K562 (cell line): ENCODE data around the gene TSPAN14. TPM values are rescaled to one million over a fixed set of nuclear protein-coding genes. Genes with fewer than 3 reads are reported as not detected.

Source experiments
- BACH1 ChIP-seq: fragments of 200-800 bp; sonication (Bioruptor generic); IDR thresholded peaks from 2 replicates; pipeline ENCODE4 v1.6.1; 2016; ENCODE audit warnings: missing genetic modification characterization, missing compliant biosample characterization
- CAMTA2 ChIP-seq: fragments of 250-450 bp; sonication (Bioruptor Pico); conservative IDR thresholded peaks from 2 replicates; pipeline ENCODE4 v1.5.1; 2022
- ETV6 ChIP-seq, 3 experiments: fragments of 150-350 bp in 1 of 3; sonication (generic) in 1 of 3; formaldehyde crosslinking in 1 of 3; IDR thresholded peaks; 2 replicates each; pipeline versions ENCODE4 v1.6.1 to v1.8.0; 2014 to 2022; ENCODE audit warnings: borderline replicate concordance in 2 of 3, low read depth in 2 of 3, antibody characterized with exemption in 1 of 3, low read length in 1 of 3, mild to moderate bottlenecking in 1 of 3, missing genetic modification reagents in 1 of 3
- GABPB1 ChIP-seq: sonication (generic); formaldehyde crosslinking; IDR thresholded peaks from 2 replicates; pipeline ENCODE4 v1.8.0; 2022; ENCODE audit warnings: mild to moderate bottlenecking, missing genetic modification reagents
- JUN ChIP-seq, 2 experiments: sonication (generic) in 1 of 2; formaldehyde crosslinking in 1 of 2; IDR thresholded peaks; 2 replicates each; pipeline versions ENCODE4 v1.6.1 to v1.8.0; 2012 to 2022; ENCODE audit warnings: borderline replicate concordance in 2 of 2, mild to moderate bottlenecking in 2 of 2, improper control_type of control experiment in 1 of 2, low read depth in 1 of 2, low read length in 1 of 2, missing genetic modification reagents in 1 of 2
- PHF21A ChIP-seq: fragments of 450-650 bp; IDR thresholded peaks from 2 replicates; pipeline ENCODE4 v1.6.1; 2017; ENCODE audit warnings: low read depth, borderline replicate concordance
- RAD51 ChIP-seq: fragments of 450-650 bp; IDR thresholded peaks from 2 replicates; pipeline ENCODE4 v1.7.1; 2016; ENCODE audit warnings: low read depth, mild to moderate bottlenecking, borderline replicate concordance
- RCOR1 ChIP-seq, 2 experiments: IDR thresholded peaks; 2 replicates each; pipeline ENCODE4 v1.6.1; 2012; ENCODE audit warnings: low read depth in 2 of 2, low read length in 2 of 2, borderline replicate concordance in 1 of 2, improper control_type of control experiment in 1 of 2
- ZKSCAN1 ChIP-seq: fragments of 150-350 bp; IDR thresholded peaks from 2 replicates; pipeline ENCODE4 v1.6.1; 2016; ENCODE audit warnings: low read depth, low read length
- ZNF318 ChIP-seq, 2 experiments: fragments of 450-650 bp; IDR thresholded peaks; 2 replicates each; pipeline ENCODE4 v1.6.1; 2016; ENCODE audit warnings: mild to moderate bottlenecking in 2 of 2, borderline replicate concordance in 1 of 2, low read depth in 1 of 2, moderate library complexity in 1 of 2
- ZNF512 ChIP-seq: IDR thresholded peaks from 2 replicates; pipeline ENCODE4 v1.6.1; 2016; ENCODE audit warnings: missing genetic modification characterization, missing compliant biosample characterization
- ZNF551 ChIP-seq: fragments of 250-450 bp; sonication (Bioruptor Pico); IDR thresholded peaks from 2 replicates; pipeline ENCODE4 v1.5.0; 2021; ENCODE audit warnings: mild to moderate bottlenecking, moderate library complexity
- ZNF589 ChIP-seq: fragments of 200-800 bp; sonication (Bioruptor generic); IDR thresholded peaks from 2 replicates; pipeline ENCODE4 v1.6.1; 2016; ENCODE audit warnings: low read depth, missing genetic modification characterization, missing compliant biosample characterization
- ZNF668 ChIP-seq: fragments of 250-450 bp; sonication (Bioruptor Pico); IDR thresholded peaks from 2 replicates; pipeline ENCODE4 v1.8.0; 2022; ENCODE audit warnings: mild to moderate bottlenecking, inconsistent platforms
- ZNF695 ChIP-seq: fragments of 450-650 bp; formaldehyde crosslinking; IDR thresholded peaks from 2 replicates; pipeline ENCODE4 v1.4.0; 2020; ENCODE audit warnings: mild to moderate bottlenecking, moderate library complexity
- ZNF717 ChIP-seq: fragments of 250-450 bp; sonication (Bioruptor Pico); IDR thresholded peaks from 2 replicates; pipeline ENCODE4 v1.5.0; 2021
- ZNF778 ChIP-seq: fragments of 450-650 bp; formaldehyde crosslinking; IDR thresholded peaks from 2 replicates; pipeline ENCODE4 v1.4.0; 2020; ENCODE audit warnings: mild to moderate bottlenecking, moderate library complexity
- polyA plus RNA-seq, 8 experiments: library from polyadenylated mRNA; depleted of rRNA in 4 of 8; stranded (reverse) in 5 of 8; unstranded in 3 of 8; fragments of >200 nt; fragmentation: Nextera tagmentation in 2 of 8; fragmentation: Illumina TruSeq in 1 of 8; extraction: Ambion mirVana in 2 of 8; extraction: Trizol in 1 of 8; gene quantifications; 2 replicates each; pipeline versions ENCODE4 v1.2.1 to v1.2.3, GENCODE V29; 2011 to 2014; ENCODE audit warnings: inconsistent platforms in 1 of 8, missing spikeins in 1 of 8
- total RNA-seq, 7 experiments: library from RNA; depleted of rRNA in 6 of 7; stranded (reverse); fragments of >200 nt in 6 of 7; fragmentation: Illumina TruSeq in 2 of 7; extraction: Trizol in 2 of 7; gene quantifications; 2 replicates each; pipeline versions ENCODE4 v1.2.1 to v1.2.3, GENCODE V29; 2011 to 2021; ENCODE audit warnings: low replicate concordance in 1 of 7

Gene TSPAN14
- total and polyA plus RNA-seq, 9 of the 15 experiments (the other 6 are each of a cell fraction or from before 2014, with no cell fraction given) = 5.8 to 92.9 (median 23.3) TPM

DNA sequence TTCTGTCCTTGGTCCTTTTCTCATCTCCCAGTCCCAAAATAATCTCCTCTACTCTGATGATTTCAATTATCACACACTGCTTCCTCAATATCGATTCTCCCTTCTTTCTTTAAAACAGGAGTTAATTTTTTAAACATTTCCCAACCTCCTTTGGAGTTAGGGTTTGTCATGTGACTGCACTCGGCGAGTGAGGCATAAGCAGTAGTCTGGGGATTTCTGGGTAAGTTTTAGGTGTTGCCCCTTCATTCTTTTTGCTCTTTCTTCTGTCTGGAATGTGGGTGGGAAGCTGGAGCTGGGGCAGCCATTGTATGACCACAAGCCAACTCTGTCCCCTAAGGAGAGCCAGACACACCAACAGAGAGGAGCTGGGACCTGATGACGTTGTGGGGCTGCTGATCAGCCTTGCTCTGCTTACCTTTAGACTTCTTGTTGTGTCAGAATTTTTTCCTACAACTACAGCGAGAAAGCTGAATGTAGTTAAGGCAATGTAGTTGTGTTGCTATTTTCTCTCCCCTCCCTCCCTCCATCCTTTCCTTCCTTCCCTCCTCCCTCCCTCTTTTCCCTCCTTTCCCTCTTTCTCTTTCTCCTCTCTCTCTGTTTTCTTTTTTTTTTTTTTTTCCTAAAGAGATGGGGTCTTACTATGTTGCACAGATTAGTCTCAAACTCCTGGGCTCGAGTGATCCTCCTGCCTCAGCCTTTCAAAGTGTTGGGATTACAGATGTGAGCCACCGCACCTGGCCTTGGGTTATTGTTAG is 6.5 kb upstream of the TSPAN14 start (continued):
- TF ChIP-seq ZNF318 (IDR thresholded peaks at IDR 0.05; ENCODE audit: borderline replicate concordance in 1 of 2, low read depth in 1 of 2) (no peak), PHF21A (no peak), ZNF778 (CRISPR knock-in tag) (no peak), BACH1 (tag) (no peak), ZNF695 (CRISPR knock-in tag) (no peak), ZNF717 (CRISPR knock-in tag) (no peak), RCOR1 (IDR thresholded peaks at IDR 0.05; ENCODE audit: borderline replicate concordance in 1 of 2, low read depth in 2 of 2, low read length in 2 of 2) (no peak), ZNF512 (tag) (peak; percentile 60), ZNF668 (CRISPR knock-in tag) (no peak), CAMTA2 (CRISPR knock-in tag) (no peak), ZKSCAN1 (no peak), RAD51 (peak; percentile 27; the same call in 1 of the 2 replicates), ETV6 (IDR thresholded peaks at IDR 0.05; ENCODE audit: borderline replicate concordance in 1 of 2, low read depth in 2 of 2, low read length in 1 of 2) (no peak), ETV6 (CRISPR knock-in tag; IDR thresholded peaks at IDR 0.05; ENCODE audit: borderline replicate concordance) (no peak), JUN (IDR thresholded peaks at IDR 0.05; ENCODE audit: borderline replicate concordance, low read depth, low read length) (no peak), JUN (CRISPR knock-in tag; IDR thresholded peaks at IDR 0.05; ENCODE audit: borderline replicate concordance) (no peak), ZNF589 (CRISPR knock-in tag) (no peak), ZNF551 (CRISPR knock-in tag) (no peak), GABPB1 (CRISPR knock-in tag) (no peak)
